H1 (cell line): Measurements from ENCODE around the gene CHST1.

ENCODE experiments used
- JUN ChIP-seq: IDR thresholded peaks from 2 replicates; pipeline ENCODE4 v1.6.1; 2011; ENCODE audit warnings: low read depth, mild to moderate bottlenecking, improper control_type of control experiment, low read length
- RAD21 ChIP-seq, 2 experiments: IDR thresholded peaks in 1 of 2; conservative IDR thresholded peaks in 1 of 2; 2 replicates each; pipeline ENCODE4 v1.6.1; 2011; ENCODE audit warnings: low read depth in 2 of 2, low read length in 2 of 2, improper control_type of control experiment in 1 of 2, inconsistent platforms in 1 of 2, mild to moderate bottlenecking in 1 of 2, moderate library complexity in 1 of 2
- SRF ChIP-seq: IDR thresholded peaks from 2 replicates; pipeline ENCODE4 v1.6.1; 2011; ENCODE audit warnings: mild to moderate bottlenecking, low read depth, low read length, moderate library complexity
- TAF7 ChIP-seq: optimal IDR thresholded peaks from 2 replicates; pipeline ENCODE3; 2011; ENCODE audit warnings: low read depth, mild to moderate bottlenecking, inconsistent platforms, low read length, moderate library complexity, borderline replicate concordance
- USF2 ChIP-seq: IDR thresholded peaks from 2 replicates; pipeline ENCODE4 v1.6.1; 2011; ENCODE audit warnings: low read length, improper control_type of control experiment
- TF ChIP-seq, protein P1 (sequence below), 3 experiments: IDR thresholded peaks; 1 replicate in 2 of 3; 2 replicates in 1 of 3; pipeline versions ENCODE4 v1.5.1 to v1.6.1; 2011; ENCODE audit warnings: low read length in 3 of 3, mild to moderate bottlenecking in 3 of 3, inconsistent platforms in 2 of 3, low read depth in 1 of 3, moderate library complexity in 1 of 3; ENCODE audit not compliant: insufficient read depth in 1 of 3; ENCODE audit errors: control extremely low read depth in 1 of 3

GRCh38 chr11:45653277-45653676 lies 12.1 kb downstream of the CHST1 start:
- no peak for TF ChIP-seq TAF7
- TF ChIP-seq, protein P1, sequence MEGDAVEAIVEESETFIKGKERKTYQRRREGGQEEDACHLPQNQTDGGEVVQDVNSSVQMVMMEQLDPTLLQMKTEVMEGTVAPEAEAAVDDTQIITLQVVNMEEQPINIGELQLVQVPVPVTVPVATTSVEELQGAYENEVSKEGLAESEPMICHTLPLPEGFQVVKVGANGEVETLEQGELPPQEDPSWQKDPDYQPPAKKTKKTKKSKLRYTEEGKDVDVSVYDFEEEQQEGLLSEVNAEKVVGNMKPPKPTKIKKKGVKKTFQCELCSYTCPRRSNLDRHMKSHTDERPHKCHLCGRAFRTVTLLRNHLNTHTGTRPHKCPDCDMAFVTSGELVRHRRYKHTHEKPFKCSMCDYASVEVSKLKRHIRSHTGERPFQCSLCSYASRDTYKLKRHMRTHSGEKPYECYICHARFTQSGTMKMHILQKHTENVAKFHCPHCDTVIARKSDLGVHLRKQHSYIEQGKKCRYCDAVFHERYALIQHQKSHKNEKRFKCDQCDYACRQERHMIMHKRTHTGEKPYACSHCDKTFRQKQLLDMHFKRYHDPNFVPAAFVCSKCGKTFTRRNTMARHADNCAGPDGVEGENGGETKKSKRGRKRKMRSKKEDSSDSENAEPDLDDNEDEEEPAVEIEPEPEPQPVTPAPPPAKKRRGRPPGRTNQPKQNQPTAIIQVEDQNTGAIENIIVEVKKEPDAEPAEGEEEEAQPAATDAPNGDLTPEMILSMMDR (IDR thresholded peaks at IDR 0.05; ENCODE audit: control extremely low read depth in 1 of 3, insufficient read depth in 1 of 3, low read depth in 1 of 3, low read length in 3 of 3), result no peak
- no peak for TF ChIP-seq USF2
- TF ChIP-seq JUN, result no peak
- no peak for TF ChIP-seq RAD21 (IDR thresholded peaks at IDR 0.05 in 1 of 2, conservative IDR thresholded peaks at IDR 0.05 in 1 of 2; ENCODE audit: low read depth in 2 of 2, low read length in 2 of 2)
- no peak for TF ChIP-seq SRF
